NCI-H1930 (cell line): ENCODE measurements around the gene CTSS.
"Not testable (repeated sequence)": the region's sequence is repeated elsewhere in the genome, so short reads cannot be mapped to it uniquely, and the experiment has no call there.

Experiments used
- DNase-seq, 2 experiments: peaks; one replicate each; lab custom pipeline; 2025; lab: John Stamatoyannopoulos, UW

CTSS gene

DNA sequence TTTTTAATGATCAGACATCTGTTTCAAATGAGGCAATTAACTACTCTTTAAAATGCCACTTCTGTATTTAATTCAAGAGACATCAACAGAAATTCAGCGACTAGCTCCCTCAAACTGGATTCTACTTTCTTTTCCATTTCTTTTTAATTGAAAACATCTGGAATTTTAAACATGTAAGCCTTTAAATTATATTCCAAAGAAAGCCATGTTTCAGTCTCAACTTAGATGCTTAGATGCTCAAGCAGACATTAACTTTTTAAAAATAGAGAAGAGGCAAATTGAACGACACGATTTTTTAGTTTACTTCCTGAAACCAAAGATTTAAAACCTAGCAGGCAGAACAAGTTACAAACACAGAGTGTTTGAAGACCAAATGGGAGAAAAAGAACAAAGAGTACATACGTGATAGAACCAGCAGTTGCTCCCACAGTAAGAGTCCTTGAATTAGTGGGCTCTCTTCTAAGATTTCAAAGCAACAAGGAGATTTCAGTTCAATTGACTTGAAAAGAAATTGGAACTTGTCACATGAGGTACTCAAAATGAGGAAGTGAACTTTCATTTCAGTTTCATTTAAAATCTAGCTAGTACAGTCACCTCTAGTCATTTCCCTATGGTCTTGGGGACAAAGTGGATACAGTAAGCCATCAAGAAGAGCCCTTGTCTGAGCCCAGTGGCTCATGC is at the start of gene CTSS:
Gene CTSS (minus strand): TSS at position 483 of the 681 bp plus-strand sequence. CDS start 1,015 bp downstream, outside the sequence.
- no peak for DNase-seq

DNA sequence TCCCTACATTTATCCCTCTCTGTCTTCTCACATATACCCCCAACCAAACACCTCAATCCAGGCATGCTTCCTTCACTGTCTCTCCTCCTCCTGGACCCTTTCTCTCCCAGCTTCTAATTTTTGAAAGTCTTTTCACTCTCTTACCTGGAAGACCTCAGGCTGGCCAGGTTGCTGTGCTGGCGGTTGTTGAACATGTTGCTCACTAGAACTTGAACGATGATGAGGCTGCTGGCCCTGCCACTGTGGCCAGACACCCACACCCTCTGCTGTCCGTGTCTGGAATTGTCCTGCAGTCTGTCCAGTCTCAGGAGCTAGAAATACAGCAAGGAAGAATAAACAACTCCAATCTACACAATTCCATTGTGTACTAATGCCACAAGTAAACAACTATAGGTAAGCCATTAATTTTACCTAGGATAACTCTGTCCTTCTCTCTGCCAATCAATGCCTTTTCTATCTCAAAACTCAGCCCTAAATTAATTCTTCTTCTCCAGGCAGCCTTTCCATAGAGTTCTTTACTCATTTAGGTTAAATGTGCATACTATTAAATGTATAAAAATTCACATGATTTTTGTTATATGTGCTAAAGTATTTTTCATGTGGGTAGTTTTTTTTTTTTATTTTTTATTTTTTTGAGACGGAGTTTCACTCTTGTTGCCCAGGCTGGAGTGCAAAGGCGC is 47.6 kb upstream of the CTSS start:
- DNase-seq: peak; percentile 28 to 62

DNA sequence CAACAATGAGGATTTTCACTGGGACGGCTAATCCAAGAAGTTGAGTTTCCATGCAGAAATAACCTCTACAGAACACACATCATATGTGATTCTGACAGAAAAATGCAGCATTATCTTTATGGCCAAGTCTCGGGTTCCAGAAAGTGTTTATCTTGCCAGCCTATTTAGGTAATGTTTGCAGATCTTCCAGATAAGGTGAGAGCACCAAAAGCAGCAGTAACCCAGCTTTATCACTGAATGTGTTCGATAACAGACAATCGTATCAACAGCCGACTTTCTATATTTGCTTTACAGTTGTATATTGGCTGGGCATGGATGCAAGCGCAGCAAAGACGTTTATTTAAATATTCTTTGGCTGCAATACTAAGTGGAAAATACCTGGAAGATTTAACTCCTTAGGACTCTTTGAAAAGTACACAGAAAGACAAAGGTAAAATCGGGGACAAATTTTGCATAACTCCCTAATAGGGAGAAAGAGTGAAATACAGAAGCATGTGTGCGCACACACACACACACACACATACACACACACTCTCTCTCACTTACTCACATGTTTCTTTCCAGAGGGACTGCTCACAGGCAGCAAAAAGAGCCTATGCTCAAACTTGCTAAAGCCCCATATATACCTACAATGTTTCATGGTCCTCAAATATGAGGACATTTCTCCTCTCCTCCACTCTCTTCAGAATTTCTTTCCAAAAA is 45.5 kb upstream of the CTSS start:
- DNase-seq: no peak

DNA sequence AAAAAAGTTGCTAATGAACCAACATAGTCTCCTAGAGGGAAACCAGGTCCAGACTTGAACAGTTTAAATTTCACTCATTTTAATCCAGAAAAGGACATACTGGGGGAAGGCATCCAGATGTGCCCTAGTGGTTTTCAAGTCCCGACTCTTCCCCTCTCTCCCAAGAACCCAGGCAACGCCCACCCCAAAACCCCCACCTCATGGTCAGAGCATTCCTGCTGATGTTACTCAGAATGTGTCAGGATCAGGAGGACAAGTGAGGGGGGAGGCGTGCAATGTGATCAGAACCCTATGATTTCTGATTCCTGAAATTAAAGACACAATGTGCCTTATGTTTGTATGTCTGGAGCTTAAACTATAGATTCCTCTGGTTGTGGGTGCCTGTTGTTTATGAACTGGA is 44.1 kb upstream of the CTSS start:
- DNase-seq: no peak

DNA sequence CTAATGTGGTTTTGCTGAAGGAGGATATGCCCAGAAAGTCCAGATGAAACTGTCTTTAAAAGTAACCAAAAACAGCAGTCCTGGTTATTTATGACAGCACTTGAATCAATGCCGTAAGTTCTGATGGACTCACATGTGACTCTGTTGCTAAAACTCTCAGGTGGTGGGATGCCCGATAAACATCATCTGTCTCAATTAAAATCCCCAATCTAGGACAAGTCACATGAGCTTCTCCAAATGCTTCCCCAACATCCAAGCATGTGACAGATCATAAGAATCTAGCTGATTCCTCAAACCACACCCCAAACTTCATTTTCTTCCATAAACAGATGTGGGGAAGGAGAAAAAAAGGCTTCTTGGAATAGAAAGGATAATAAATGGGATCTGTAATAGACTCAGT is 43.3 kb upstream of the CTSS start:
- DNase-seq: no peak

DNA sequence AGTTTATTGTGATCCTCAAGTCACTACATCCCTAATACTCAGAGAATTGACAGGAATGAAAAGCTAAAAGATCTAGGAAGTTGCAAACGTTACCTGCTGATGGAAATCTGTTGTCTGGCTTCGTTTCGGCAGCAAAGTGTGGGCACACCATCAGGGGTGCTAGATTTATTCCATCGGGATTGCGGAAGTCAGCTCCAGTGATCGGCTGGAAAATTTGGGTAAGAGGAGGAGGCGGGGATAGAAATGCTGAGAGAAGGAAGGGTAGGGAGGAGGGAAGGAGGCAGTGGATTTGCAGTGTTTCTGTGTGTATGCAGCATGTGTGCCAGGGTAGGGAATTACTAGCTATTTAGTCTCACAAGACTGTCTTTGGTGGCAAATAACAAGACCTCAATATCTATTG is 42.5 kb upstream of the CTSS start, which contains the start of gene CTSK:
Gene CTSK (minus strand): TSS at position 140 of the 400 bp plus-strand sequence. CDS start 1,455 bp downstream, outside the sequence.
- no peak for DNase-seq

DNA sequence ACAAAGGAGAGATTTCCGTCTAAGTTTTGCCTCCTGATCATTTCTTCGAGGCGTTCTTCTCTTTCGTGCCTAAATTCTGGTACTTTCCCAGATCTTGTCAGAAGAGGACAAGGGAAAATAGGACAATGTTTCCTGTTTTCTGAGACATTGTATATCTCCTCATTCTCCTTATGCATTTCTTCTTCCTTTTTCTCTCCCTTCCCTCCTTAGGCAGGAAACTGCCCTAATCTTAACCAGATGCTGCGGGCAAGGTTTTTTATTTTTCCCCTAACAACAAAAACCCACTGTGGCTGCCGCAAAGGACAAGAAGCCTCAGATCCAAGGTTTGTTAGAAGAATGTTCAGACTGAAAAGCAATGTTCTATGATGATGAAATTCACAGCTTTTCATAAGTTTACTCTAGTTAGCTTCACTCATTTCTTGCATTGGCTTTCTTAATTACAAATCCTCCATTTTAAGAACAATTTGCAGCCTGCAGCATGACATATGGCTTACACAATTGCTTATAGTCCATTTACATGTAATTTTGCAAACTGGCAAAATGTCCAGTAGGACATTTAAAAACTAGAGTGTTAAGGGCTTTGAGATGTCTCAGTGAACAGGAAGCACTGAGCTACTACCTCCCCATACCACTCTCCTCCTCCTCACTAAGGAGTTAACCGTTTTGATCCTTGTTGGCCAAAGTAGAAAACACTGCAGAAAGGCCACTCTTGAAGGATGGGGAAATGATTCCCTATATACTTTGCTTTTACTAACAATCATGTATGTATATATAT is 41.9 kb upstream of the CTSS start:
- DNase-seq: no peak

DNA sequence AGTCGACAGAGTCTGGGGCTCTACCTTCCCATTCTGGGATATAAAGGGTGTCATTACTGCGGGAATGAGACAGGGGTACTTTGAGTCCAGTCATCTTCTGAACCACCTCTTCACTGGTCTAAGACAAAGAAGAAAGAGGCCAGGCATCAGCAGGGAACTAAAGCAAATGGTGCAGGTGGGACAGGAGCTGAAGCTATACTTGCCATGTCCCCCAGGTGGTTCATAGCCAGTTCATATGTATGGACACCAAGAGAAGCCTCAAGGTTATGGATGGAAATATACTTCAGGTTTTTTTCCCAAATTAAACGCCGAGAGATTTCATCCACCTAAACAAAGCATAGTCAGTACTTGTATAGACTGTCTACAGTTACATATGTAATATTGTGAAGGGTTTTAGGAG is 40.3 kb upstream of the CTSS start:
- no peak for DNase-seq

DNA sequence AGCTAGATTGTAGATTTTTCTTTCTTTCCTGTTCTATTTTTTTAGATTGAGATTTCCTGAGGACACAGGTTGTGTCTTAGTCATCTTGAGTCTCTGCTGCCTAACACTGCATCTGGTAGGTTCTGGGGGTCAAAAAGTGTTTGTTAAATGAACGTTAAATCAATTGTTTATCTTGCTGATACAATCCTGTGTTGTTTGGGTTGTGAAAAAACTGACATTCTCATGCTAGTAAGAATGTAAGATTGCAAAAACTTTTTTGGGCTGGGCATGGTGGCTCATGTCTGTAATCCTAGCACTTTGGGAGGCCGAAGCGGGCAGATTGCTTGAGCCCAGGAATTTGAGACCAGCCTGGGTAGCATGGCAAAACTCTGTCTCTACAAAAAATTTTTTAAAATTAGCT is 39.1 kb upstream of the CTSS start:
- no peak for DNase-seq

DNA sequence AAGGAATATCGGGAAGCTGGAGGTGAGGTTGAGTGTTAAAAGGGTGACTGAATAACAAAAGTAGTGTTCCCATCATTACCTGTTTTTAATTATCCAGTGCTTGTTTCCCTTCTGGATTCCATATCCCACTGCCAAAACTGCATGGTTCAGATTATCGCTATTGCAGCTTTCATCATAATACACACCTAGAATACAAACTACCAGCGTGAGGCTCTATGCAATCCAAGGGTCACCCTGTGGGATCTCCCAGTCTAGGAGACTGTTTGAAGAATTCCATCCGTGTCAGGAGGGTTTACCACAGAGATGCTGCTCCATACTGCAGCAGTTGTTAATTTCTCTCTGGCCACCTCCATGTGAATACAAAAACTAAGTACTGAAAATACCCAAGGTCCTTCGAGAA is 33.5 kb upstream of the CTSS start:
- no peak for DNase-seq

DNA sequence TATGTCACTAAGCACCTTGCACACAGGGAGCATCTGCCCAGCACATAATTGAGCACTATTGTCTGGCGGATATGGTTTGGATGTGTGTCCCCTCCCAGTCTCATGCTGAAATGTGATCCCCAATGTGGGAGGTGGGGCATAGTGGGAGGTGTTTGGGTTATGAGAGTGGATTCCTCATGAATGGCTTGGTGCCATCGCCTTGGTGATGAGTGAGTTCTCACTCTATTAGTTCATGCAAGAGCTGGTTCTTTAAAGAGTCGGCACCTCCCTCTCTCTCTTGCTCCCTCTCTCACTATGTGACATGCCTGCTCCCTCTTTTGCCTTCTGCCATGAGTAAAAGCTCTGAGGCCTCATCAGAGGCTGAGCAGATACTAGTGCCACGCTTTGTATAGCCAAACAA is 32.9 kb upstream of the CTSS start:
- DNase-seq: peak; percentile 68 to 80

DNA sequence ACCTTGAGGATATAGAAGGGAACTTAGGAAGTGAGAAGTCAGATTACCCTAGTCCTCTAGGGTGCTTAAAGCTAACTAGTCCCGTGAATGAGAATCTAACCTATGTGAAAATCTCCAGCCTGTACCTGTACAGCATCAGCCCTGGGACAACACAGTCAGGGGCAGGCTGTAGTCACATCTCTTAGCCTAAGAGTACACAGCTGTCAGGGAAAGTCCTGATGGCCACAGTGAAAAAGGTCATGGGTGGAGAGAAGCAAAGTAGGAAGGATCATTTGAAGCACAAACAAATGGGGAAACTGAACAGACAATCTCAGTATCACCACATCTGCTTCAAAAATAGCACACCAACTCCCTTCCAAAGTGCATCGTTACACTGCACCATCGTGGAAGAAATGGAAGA is 30.8 kb upstream of the CTSS start:
- no peak for DNase-seq

DNA sequence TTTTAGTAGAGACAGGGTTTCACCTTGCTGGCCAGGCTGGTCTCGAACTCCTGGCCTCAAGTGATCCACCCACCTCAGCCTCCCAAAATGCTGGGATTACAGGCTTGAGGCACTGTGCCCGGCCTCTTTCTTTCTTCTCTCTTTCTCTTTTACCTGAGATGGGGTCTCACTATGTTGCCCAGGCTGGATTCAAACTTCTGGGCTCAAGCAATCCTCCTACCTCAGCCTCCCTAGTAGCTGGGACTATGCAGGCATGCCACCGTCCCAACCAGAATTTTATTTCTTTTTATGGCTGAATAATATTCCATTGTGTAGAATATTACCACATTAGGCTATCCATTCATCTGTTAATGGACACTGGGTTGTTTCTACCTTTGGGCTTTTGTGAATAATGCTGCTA is 28.2 kb upstream of the CTSS start:
- not testable (repeated sequence) for DNase-seq

DNA sequence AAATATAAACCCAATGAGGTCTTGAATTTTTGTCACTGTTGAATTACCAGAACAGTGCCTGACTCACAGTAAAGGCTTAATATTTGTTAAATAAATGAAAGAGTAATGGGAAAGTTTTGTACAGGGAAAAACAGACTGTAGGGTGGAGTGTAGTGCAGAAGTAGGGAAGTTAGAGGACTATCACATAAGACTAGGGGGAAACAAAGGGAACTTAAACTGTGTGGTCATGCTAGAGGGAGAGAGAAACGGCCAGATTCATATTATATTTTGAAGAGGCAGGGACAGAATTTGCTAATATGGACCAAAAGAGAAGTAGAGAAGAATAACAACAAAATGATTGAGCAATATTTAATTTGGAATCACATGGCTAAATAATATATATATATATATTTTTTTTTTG is 27.6 kb upstream of the CTSS start:
- DNase-seq: no peak

DNA sequence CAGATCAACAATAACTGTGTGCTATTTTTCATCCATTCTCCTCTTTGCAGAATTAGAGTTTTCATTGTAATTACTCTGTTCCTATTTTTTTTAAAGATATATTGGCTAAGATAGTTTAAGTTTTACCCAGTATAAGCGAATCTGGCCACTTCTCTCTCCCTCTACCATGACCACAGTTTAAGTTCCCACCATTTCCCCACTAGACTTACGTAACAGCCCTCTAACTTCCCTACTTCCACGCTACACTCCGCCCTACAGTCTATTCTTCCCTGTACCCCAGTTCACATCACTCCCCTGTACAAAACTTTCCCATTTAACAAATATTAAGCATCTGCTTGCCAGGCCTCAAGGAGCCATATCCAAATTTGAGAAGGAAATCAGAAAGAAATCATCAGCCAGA is 26.0 kb upstream of the CTSS start:
- no peak for DNase-seq

DNA sequence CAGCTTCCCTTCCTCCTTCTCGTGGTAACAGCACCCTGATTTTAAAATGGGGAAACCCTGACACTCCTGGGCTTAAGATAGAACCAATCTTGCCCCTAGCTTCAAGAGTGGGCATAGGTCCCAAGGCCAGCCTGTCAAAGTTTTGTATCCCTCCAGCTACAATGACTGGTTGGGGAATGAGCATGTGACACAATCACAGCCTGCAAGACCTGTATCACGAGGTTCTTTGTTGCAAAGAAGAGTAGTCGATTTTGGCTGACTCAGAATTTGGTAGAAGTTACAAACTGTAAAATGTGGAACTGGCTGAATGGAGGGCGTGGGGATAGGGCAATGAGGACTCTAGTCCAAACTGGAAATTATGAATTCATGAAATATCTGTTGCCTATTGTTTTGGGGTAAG is 23.8 kb upstream of the CTSS start:
- no peak for DNase-seq

DNA sequence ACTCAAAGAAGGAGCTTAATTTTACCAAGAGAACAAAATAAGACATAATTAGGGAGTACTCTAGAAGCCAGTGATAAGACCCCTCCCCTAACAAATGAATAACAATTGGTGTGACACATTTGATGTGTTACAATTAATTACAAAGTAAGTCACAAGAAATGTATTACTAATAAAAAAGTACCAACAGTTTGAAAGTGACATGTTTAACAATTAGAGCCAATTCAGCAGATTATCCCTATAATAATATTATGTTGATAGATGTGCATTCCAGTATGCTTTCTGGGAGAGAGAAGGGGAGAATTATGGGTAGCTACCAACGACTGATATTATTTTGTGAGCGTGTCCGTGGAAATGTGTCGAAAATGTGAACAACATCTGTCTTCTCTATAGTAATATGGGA is 23.4 kb upstream of the CTSS start:
- DNase-seq: no peak

DNA sequence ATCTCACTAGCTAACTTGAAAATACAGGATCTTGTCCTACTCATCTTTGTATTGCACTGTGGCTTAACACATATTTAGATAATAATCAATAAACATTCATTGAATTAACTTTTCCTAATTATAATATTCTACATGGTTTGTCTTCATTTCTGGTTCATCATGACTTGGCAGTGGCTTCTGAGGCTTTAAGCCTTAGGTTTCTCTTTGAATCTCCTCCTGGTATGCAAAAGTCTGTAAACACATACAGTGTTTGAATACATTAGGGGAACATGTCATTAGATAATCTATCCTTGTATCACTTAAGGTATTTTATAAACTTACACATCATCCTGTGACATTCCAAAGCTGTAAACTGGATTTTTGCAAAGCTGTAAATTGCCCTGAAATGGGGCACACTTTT is 21.9 kb upstream of the CTSS start:
- no peak for DNase-seq

DNA sequence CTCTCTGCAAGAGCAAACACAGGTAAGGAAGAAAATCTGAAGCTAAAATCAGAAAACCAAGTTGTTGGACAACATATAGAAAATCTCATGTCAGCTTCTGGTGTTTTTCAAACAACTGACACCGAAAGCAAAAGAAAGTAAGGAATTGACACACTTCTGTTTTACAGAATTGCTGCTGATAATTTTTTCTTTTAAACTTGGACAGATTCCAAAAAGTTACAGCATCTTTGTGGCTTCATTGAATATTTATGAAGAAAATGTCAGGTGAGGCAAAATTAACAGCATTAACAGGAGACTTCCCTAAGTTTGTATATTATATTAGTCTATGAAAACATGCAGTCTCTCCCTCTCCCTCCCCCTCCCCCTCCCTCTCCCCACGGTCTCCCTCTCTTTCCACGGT is 14.9 kb upstream of the CTSS start:
- DNase-seq: no peak

DNA sequence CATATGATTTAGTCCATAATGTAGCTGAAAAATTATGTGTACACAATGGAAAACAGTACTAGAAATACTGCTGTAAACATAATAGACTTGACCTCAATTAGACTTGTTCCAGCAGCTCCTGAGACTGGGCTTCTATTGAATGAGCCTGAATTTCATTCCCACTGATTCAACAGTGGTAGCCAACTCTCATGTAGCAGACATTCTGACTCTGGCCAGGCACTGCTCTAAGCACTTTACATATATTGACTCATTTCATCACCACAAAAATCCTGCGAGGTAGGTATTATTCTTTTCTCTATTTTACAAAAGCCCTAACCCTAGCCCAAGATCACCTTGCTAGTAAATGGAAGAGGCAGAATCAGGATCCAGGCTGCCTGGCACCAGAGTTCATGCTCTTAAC is 12.8 kb upstream of the CTSS start:
- peak; percentile 34 to 65 for DNase-seq

DNA sequence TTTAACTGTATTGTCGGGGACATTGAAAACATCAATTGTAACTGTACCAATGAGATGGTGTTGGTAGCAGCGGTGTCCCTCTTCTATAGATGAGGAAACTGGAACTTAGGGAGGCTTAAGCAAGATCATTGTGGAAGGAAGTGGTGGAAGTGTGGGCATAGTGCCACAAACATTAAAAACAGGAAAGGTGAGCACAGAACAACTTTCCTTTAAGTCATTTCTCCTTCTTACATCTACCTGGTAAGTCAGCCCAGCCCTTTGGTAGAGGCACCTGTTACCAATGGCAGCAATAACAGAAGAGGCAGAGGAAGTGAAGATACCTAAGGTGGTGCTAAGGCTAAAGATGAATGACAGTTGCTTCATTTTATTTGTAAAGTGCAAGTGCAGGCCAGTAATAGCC is 12.0 kb upstream of the CTSS start:
- no peak for DNase-seq

DNA sequence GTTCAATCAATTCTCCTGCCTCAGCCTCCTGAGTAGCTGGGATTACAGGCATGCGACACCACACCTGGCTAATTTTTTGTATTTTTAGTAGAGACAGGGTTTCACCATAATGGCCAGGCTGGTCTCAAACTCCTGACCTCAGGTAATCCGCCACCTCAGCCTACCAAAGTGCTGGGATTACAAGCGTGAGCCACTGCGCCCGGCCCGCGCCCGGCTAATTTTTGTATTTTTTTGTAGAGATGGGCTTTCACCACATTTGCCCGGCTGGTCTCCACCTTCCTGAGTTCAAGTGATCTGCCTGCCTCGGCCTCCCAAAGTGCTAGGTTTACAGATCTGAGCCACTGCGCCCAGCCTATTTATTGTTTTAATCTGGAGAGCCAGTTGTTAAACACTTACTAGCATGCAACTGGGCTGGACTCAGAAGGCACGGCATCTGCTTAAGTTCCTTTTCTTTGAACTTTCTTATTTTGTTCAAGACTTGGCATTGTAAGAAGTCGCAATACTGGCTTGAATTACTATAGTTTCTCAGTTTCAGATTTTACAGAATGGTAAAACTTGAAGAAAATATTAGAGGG is 10.4 kb upstream of the CTSS start:
- not testable (repeated sequence) for DNase-seq
